ENCODE measurements around the gene MCOLN3.
"Not testable (repeated sequence)": the region's sequence is repeated elsewhere in the genome, so short reads cannot be mapped to it uniquely, and the experiment has no call there.

MCOLN3 gene

DNA sequence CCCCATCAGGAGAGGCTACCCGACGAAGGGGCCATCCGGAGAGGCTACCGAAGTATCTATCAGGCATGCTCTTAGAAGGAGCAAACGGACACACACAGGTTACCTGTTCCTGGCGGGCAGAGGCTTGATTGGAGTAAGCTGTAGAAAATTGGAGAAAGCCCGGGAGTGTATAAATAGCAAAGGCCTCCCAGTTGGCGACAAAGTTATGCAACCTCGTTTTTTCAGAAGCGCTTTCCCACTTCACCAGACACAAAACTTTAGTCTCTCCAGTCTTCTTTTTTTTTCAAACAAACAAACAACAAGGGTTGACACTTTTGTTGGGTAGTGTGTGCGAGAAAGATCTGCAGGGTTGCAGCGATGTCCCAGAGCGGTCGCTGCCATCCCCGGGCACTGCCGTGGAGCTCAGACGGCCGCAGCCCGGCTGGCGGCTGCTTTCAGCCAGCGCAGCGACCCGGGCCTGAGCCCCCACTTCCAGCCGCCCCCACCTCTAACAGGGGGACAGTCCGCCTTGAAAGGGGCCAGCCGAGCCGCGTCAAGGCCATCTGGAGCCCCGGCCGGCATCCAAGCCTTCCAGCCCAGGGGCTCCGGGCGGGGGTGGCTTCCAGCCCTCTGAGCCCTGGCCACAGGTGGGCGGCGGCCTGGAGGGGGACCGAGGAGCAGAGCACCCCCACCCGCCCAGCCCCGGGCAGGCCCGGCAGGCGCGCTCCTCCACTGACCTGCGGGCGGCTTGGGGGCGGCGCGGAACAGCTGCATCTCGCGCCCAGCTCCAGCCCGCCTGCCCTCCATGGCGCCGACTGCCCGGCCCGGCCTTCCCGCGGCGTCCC lies 616 bp downstream of the MCOLN3 start:
- DNase-seq, result no peak

DNA sequence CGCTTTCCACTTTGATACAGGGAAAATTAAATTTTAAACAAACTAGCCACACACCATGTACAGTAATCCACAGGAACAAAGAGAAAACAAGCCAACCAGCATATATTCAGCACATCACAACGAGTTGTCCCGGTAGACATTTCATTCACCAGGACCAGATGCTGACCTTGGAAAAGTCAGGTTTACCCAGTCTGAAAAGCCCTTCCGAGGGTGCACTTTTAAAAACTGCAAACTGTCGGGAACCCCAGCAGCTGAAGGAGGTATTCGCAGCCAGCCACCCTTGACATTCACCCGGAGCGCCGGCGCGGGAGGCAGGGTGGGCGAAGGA lies 1.2 kb downstream of the MCOLN3 start:
- DNase-seq, result no peak

GRCh38 chr1:85042413-85042812 lies 5.9 kb downstream of the MCOLN3 start:
- no peak for DNase-seq

DNA sequence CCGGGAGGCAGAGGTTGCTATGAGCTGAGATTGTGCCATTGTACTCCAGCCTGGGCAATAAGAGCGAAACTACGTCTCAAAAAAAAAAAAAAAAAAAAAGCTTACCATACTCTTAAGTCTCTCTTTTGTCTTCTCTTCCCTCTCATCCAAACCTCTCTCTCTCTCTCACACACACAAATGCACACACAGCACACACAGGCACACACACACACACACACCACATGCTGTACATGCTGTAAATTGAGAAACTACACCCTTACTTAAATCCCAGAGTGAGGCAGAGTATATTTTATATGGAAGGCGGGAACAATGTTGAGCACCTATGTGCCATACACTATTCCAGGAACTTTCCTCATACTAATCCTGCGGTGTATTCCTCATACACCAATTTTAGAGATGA lies 6.5 kb downstream of the MCOLN3 start:
- DNase-seq, result no peak

DNA sequence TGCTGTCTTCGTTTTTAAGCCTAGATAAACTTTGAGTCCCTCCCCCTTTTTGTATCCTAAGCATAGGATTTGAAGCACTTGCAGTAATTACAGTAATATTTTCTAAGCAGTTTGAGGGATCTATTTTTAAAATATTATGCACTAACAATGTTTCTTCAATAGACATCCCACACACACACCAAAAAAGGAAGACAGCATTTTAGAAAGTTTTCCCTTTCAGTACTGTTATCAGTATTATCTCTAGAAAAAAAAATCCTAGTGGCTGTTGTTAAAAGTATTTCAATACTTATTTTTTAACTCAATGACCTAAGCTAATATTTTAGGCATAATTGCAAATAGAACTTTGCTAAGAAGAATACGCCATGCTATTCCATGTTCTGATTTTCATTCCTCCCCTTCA lies 15.1 kb downstream of the MCOLN3 start:
- no peak for DNase-seq

DNA sequence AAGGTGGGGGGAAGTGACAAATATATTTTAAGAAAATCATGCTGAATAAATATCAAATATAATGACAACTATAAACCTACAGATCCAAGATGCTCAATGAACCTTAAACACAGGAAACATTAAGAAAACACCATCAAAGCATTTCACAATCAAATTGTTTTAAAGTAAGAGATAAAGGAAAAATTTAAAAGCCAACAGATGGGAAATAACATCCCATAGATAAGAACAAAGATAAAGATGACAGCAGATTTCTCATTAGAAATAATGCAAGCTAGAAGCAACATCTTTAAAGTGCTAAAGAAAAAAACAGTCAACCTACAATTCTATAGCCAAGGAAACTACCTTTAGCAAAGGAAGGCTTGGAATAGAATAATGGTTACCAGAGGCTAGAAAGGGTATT lies 17.8 kb downstream of the MCOLN3 start:
- DNase-seq, result no peak

- no peak for DNase-seq
These were observed 20.1 kb downstream of the MCOLN3 start for GRCh38 chr1:85028151-85028550.

GRCh38 chr1:85027242-85027983 lies 20.9 kb downstream of the MCOLN3 start:
- DNase-seq, result peak; percentile 11

DNA sequence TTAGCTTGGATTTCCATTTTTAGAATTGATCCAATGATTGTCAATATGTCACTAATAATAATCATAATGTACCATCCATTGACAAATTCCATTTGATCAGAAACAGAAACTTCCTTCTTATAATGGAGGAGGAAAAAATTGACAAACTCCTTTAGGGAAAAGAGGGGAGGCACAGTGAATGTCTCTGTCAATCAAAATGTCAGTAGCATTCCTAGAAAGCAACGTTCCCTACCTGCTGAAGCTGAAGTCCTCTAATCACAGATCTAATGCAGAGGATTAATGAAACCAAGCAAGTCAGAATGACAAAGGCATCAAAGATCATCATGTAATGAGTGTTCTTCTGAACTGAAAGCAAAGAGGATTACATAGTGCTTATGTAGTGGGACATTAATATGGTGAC lies 22.4 kb downstream of the MCOLN3 start:
- DNase-seq, result no peak

DNA sequence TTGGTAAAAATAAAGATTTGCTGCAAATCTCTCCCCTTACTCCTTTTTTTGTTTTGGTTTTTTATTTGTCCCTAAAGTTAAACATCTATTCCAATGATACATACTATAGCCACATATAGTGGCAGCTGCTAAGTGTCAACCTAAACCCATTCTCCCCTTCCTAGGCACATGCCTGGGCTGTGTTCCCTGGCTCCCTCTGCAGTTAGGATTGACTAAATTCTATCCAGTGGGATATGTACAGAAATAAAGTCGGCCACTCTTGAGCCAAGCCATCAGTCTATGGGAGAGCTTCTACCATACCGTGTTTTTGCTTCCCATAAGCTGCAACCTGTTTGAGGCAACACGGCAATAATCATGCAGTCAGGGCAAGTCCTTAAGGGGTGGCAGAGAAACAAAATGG lies 23.6 kb downstream of the MCOLN3 start:
- DNase-seq, result no peak

GRCh38 chr1:85022700-85023099 lies 25.6 kb downstream of the MCOLN3 start:
- no peak for DNase-seq

DNA sequence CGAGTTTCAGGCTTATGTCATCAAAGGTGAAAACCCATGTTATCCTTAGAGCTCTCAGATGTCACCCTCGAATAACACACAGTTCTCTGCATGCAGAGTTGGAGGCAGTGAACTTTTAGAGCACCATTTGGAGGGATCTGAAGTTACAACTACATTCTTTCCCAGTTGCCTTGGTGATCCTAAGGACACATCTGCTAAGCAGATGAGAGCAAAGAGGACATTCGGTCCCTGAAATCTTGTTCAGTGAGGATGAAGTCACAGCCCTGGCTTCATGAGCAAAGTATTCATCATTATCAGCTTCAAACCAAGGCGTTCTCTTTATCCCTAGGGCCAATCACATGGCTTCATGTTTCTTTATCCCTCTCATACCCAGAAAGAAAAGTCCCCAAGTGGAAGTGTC lies 28.3 kb downstream of the MCOLN3 start:
- DNase-seq, result no peak

DNA sequence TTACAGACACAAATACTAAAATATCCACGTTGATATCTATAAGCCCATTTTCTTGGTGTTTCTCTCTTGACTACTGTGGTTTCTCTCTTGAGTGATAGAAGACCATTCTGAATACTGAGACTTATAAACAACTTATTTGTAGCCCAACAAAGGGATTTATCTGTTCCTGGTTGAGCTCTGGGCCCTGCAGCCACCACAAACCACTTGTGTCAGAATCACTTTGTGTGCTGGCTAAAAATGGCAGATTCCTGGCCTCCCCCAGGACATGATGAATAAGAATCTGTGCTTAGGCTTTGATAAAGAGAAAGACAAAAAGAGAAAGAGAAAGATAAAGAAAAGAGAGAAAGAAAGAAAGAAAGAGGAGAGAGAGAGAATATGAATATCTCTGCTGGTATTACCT lies 32.5 kb downstream of the MCOLN3 start:
- no peak for DNase-seq

GRCh38 chr1:85005641-85006040 lies 42.7 kb downstream of the MCOLN3 start:
- not testable (repeated sequence) for DNase-seq

GRCh38 chr1:85001742-85002141 lies 46.6 kb downstream of the MCOLN3 start:
- no peak for DNase-seq

- peak; percentile 47 for DNase-seq
These were observed 49.5 kb downstream of the MCOLN3 start for GRCh38 chr1:84998642-84999280.

GRCh38 chr1:84997667-84998600 lies 50.4 kb downstream of the MCOLN3 start:
- DNase-seq, result no peak

DNA sequence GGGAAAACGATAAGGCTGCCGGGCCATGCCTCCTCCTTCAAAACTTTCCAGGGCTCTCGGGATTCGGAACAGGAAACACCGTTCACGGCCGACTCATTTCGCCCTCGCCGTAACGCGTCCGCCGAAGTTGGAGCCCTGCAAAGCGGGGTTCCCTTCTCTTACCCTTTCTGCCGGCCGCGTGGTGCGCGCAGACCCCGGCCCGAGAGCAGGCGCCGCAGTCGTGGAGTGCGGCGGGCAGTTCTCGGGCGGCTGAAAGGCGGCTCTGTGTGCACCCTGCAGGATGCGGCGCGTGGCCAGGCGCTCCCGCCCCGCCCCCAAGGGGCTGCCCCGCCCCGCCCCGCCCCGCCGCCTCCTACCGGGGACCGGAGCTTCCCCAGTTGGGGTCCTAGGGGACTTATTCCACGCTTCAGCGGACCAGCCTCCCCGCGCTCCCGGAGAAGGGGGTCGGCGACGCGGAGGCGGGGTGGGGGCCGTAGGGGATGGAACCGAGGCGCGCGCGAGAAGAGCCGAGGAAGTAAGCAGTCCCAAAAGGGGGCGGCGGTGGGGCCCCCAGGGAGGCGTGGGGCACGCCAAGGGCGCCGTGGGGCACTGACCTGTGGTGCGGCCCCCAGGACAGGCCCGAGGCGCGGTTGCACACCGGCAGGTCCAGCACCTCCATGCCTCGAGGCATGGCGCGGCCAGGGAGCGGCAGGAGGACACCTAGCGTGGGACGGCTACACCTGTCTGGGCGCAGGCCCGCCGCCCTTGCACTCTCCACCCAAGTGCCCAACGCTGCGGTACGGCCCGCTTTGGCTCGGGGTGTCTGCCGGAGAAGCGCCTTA lies 51.2 kb downstream of the MCOLN3 start, which contains the start of gene MCOLN2:
Gene MCOLN2, minus strand, starts transcription at position 268 of the 821 bp plus-strand sequence. Its CDS starts 241 bp downstream, at position 27.
- DNase-seq, result peak; percentile 46

GRCh38 chr1:84995484-84996334 lies 52.6 kb downstream of the MCOLN3 start:
- DNase-seq, result no peak

- no peak for DNase-seq
These were observed 57.0 kb downstream of the MCOLN3 start for GRCh38 chr1:84991097-84991920.
